Activated naive CD8-positive, alpha-beta T cell treated with anti-CD3 and anti-CD28 coated beads, Interleukin-2, amount 10 ng/mL, durations not matched to agents 7 days and 5 days (primary cell): Measurements from ENCODE around the gene LGR6. TPM values are rescaled to one million over a fixed set of nuclear protein-coding genes. Genes with fewer than 3 reads are reported as not detected.
"Not testable (repeated sequence)": the region's sequence is repeated elsewhere in the genome, so short reads cannot be mapped to it uniquely, and the experiment has no call there.

ENCODE experiments used
- ATAC-seq: fragments of 150-1000 bp; cut with Tn5 transposase; one replicate; pipeline ENCODE4 v1.10.0; 2021; ENCODE audit warnings: low read depth, moderate library complexity
- POLR2A ChIA-PET: fragments of 350-600 bp; sonication (Branson Sonifier 250); formaldehyde crosslinking; loops from one replicate; lab custom pipeline; 2021; ENCODE audit warnings: antibody characterized with exemption; lab: Charles Lee
- DNase-seq: peaks from one replicate; pipeline ENCODE4 v3.0.0; 2021
- H3K27ac Mint-ChIP-seq: one replicate; pipeline ENCODE4 v1.8.0; 2022; ENCODE audit warnings: mild to moderate bottlenecking, mixed read lengths
- H3K27me3 Mint-ChIP-seq: one replicate; pipeline ENCODE4 v1.8.0; 2022; ENCODE audit warnings: mild to moderate bottlenecking, moderate library complexity, mixed read lengths
- H3K36me3 Mint-ChIP-seq: one replicate; pipeline ENCODE4 v1.8.0; 2021; ENCODE audit warnings: mild to moderate bottlenecking, mixed read lengths
- H3K4me1 Mint-ChIP-seq: one replicate; pipeline ENCODE4 v1.8.0; 2021; ENCODE audit warnings: mixed read lengths
- H3K4me3 Mint-ChIP-seq: one replicate; pipeline ENCODE4 v1.8.0; 2022; ENCODE audit warnings: mild to moderate bottlenecking, moderate library complexity, mixed read lengths
- H3K9me3 Mint-ChIP-seq: one replicate; pipeline ENCODE4 v1.8.0; 2021; ENCODE audit warnings: mixed read lengths
- total RNA-seq, 2 experiments: library from RNA; stranded (reverse); gene quantifications; one replicate each; pipeline ENCODE4 v1.2.3, GENCODE V29; 2021

Gene LGR6
- total RNA-seq, 2 experiments from 2014 or later = 2.7 to 5.2 TPM

GRCh38 chr1:202162418-202163280, 30.9 kb upstream of the LGR6 start:
- DNase-seq = no peak
- peak overlapping the region; percentile 96 for H3K4me3 Mint-ChIP-seq

GRCh38 chr1:202163281-202164270, 30.0 kb upstream of the LGR6 start:
- POLR2A ChIA-PET = interaction anchor here (0.9 to 5.1 kb wide), 3 partner anchors 9 to 18 kb away, joined by 3 to 40 read pairs (median 6); partner anchors contain the start of gene ARL8A
- Mint-ChIP-seq H3K27ac (peak overlapping the region; percentile 100), H3K9me3 (no peaks in the 10 kb centered on the region), H3K36me3 (peaks cover 12% of the 10 kb centered on the region), H3K4me3 (peak overlapping the region; percentile 96), H3K4me1 (peaks cover 50% of the 10 kb centered on the region), H3K27me3 (no peaks in the 10 kb centered on the region)
- ATAC-seq (no peak), DNase-seq (no peak)

More at GRCh38 chr1:202162418-202163280, 30.9 kb upstream of the LGR6 start:
- POLR2A ChIA-PET = interaction anchor here (0.6 to 5.1 kb wide), 7 partner anchors 11 to 844 kb away, joined by 3 to 40 read pairs (median 3); partner anchors contain the start of genes ARL8A, PPP1R12B, RNPEP and TMEM183A
- Mint-ChIP-seq H3K36me3 (peaks cover 15% of the 10 kb centered on the region), H3K4me1 (peaks cover 58% of the 10 kb centered on the region), H3K27me3 (no peaks in the 10 kb centered on the region), H3K27ac (peak overlapping the region; percentile 100), H3K9me3 (no peaks in the 10 kb centered on the region)
- peak; percentile 14 for ATAC-seq

DNA sequence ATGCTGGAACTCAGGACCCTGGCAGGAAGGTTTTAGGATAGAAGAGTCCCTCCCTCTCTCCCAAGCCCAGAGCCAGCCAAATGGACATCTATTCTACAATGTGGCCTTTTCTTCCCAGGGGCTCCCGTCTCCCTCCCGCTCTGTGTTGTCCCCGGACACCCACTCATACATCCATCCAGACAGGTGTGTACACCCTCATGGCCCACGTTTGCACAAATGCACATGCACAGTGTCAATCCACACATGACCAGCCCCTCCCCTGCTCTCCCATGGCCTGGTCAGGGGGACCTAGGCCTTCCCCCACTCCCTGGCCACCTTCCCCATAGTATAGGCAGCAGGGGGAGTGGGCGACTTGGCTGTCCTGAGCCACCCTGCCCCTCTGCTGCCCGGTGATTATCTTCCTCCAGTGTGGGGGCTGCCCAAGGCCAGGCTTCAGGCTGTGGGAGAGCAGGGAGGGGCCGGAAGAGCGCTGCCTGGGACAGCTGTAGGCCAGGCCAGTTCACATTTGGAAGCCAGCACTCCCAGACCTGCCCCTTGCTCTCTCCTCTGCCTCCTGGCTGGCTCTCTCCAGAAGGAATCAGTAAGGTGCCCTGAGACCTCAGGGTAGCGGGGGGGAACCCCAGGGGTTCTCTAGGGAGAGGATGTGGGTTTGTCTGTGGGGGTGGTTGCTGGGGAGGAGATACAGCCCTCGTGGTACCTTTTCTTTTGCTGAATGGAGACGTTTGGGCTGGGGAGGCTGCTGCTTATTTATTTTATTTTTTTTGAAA, 29.1 kb upstream of the LGR6 start:
- H3K36me3 Mint-ChIP-seq = peaks cover 6% of the 10 kb centered on the region
- peaks cover 47% of the 10 kb centered on the region for H3K4me1 Mint-ChIP-seq
- peak overlapping the region; percentile 79 for H3K27ac Mint-ChIP-seq
- ATAC-seq (peak; percentile 60), DNase-seq (peak; percentile 76)
- peak overlapping the region; percentile 69 for H3K4me3 Mint-ChIP-seq
- POLR2A ChIA-PET = interaction anchor here (0.9 to 5.1 kb wide), 3 partner anchors 10 to 19 kb away, joined by 3 to 40 read pairs (median 3); partner anchors contain the start of gene ARL8A
- H3K27me3 Mint-ChIP-seq = no peaks in the 10 kb centered on the region
- no peaks in the 10 kb centered on the region for H3K9me3 Mint-ChIP-seq

GRCh38 chr1:202165267-202165941, 28.2 kb upstream of the LGR6 start:
- H3K27ac Mint-ChIP-seq = peak overlapping the region; percentile 79

DNA sequence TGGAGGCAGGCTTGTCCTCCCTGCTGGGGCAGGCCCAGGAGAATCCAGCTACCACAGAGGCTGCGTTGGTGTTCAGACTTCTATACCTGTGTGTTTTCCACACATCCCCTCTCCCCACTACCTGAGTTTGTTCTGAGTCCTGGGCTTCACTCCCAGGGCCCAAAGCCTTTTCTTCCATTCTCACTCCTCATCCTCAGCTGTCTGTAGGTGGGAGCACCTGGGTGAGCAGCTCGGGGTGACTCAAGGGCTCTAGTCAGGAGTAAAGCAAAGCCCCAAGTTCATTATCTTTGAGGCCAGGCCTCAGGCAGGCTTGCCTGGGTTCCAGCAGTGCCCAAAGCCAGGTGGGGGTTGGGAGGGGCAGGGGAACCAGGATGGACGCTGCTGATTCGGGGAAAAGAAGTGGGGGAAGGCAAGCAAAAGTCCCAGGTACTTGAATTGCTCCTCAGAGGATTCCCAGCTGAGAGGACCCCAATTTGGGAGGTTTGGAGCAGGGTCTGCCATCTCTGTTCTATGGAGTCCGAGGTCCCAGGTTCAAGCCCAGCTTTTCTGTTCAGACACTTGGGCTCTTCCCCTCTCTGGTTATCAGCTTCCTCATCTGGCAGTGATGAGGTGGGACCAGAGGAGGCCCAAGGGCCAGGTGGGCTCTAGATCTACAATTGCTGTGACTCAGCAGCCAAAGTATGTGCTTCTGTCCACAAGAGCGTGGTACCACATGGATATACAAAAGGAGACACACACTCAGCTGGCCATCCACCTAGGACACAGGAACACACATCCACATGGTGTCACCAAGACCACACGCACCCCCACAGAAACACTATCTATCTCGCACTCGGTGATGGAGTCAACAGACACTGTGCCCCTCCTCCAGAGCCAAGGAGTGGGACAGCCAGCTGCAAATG, 27.4 kb upstream of the LGR6 start:
- POLR2A ChIA-PET = interaction anchor here (0.7 to 5.1 kb wide), 4 partner anchors 9 to 21 kb away, joined by 3 to 40 read pairs (median 4); partner anchors contain the start of gene ARL8A
- peaks cover 44% of the 10 kb centered on the region for H3K4me1 Mint-ChIP-seq
- no peaks in the 10 kb centered on the region for H3K9me3 Mint-ChIP-seq
- H3K27me3 Mint-ChIP-seq = no peaks in the 10 kb centered on the region
- DNase-seq = no peak
- peak overlapping the region; percentile 69 for H3K4me3 Mint-ChIP-seq
- no peak for ATAC-seq
- H3K36me3 Mint-ChIP-seq = peaks cover 1% of the 10 kb centered on the region
- peak overlapping the region; percentile 79 for H3K27ac Mint-ChIP-seq

More at GRCh38 chr1:202165267-202165941, 28.2 kb upstream of the LGR6 start:
- Mint-ChIP-seq H3K36me3 (peaks cover 1% of the 10 kb centered on the region), H3K27me3 (no peaks in the 10 kb centered on the region), H3K9me3 (no peaks in the 10 kb centered on the region), H3K4me3 (peak overlapping the region; percentile 69), H3K4me1 (peaks cover 48% of the 10 kb centered on the region)
- POLR2A ChIA-PET = interaction anchor here (0.7 to 5.1 kb wide), 4 partner anchors 10 to 20 kb away, joined by 3 to 40 read pairs (median 4); partner anchors contain the start of gene ARL8A
- DNase-seq = no peak
- ATAC-seq = no peak

- H3K4me1 Mint-ChIP-seq = peaks cover 37% of the 10 kb centered on the region
- H3K4me3 Mint-ChIP-seq, ATAC-seq, H3K27me3 Mint-ChIP-seq, H3K36me3 Mint-ChIP-seq, POLR2A ChIA-PET, H3K27ac Mint-ChIP-seq, H3K9me3 Mint-ChIP-seq, DNase-seq: not testable (repeated sequence)
Observed at GRCh38 chr1:202167054-202167453, 26.5 kb upstream of the LGR6 start.

DNA sequence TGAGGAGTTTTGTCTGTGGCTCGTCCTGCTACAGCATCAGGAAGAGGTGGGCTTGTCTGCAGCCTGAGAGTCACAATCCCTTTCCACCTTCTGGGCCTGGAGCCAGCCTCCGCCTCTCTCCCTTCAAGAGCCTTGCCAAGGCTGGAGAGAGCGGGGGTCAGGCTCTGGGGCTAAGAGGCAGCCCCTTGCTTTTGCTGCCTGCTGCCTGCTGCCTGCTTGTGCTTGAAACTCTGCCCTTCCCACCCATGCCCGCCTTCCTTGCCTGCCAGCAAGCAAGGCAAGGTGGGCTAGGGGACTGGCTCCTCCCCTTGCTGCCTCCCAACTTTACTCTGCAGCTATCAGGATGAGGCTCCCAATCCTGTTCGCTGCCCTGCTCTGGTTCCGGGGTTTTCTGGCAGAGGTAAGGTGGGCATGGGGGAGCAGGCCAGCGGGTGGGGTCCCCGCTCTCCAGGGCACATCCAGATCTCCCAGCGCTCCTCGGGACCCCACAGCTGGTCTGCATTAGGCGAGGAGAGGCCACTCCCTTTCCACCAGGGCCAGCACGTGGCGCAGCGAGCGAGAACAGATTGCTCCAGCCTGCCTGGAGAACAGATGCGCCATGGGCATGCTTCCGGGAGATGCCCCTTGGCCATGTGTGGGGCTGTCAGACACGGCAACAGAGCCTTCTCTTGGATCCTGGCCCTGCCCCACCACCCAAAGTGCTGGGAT, 25.7 kb upstream of the LGR6 start:
- Mint-ChIP-seq H3K27ac (no peak overlapping the region), H3K36me3 (peaks cover 1% of the 10 kb centered on the region), H3K4me3 (no peak overlapping the region), H3K4me1 (peaks cover 30% of the 10 kb centered on the region), H3K9me3 (no peaks in the 10 kb centered on the region), H3K27me3 (no peaks in the 10 kb centered on the region)
- ATAC-seq = no peak
- POLR2A ChIA-PET = interaction anchor here (1.7 kb wide), 1 partner anchor 8 kb away, joined by 4 read pairs; the partner anchor contains the start of gene PTPN7
- DNase-seq = no peak

DNA sequence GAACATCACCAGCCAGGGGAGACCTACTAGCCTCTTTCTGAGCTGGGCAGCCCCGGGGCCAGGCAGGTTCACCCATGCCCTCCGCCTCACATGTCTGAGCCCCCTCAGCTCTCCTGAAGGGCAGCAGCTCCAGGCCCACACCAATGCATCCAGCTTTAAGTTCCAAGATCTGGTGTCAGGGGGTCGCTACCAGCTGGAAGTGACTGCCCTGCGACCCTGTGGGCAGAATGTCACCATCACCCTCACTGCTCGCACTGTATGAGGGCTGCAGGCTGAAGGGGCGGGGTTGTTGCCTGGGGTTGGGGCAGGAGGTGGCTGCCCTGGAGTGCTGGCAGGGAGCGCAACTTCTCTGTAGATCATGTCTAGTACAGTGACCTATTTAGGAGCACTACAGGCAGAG, 24.7 kb upstream of the LGR6 start:
- POLR2A ChIA-PET = interaction anchor here (1.7 kb wide), 1 partner anchor 9 kb away, joined by 4 read pairs; the partner anchor contains the start of gene PTPN7
- no peaks in the 10 kb centered on the region for H3K9me3 Mint-ChIP-seq
- ATAC-seq (no peak), DNase-seq (no peak)
- no peaks in the 10 kb centered on the region for H3K27me3 Mint-ChIP-seq
- peaks cover 26% of the 10 kb centered on the region for H3K4me1 Mint-ChIP-seq
- H3K36me3 Mint-ChIP-seq = peaks cover 1% of the 10 kb centered on the region
- H3K4me3 Mint-ChIP-seq = no peak overlapping the region
- H3K27ac Mint-ChIP-seq = no peak overlapping the region

GRCh38 chr1:202170726-202171125, 22.9 kb upstream of the LGR6 start:
- Mint-ChIP-seq H3K27me3 (no peaks in the 10 kb centered on the region), H3K4me3 (no peak overlapping the region), H3K9me3 (no peaks in the 10 kb centered on the region), H3K4me1 (peaks cover 10% of the 10 kb centered on the region), H3K27ac (no peak overlapping the region), H3K36me3 (no peaks in the 10 kb centered on the region)
- POLR2A ChIA-PET = interaction anchor here (0.8 to 2.5 kb wide), 3 partner anchors 10 to 25 kb away, joined by 4 to 10 read pairs (median 4); partner anchors contain the start of gene PTPN7
- peak; percentile 48 for ATAC-seq
- no peak for DNase-seq

- H3K36me3 Mint-ChIP-seq = no peaks in the 10 kb centered on the region
- no peak overlapping the region for H3K4me3 Mint-ChIP-seq
- no peaks in the 10 kb centered on the region for H3K9me3 Mint-ChIP-seq
- no peak for DNase-seq
- no peak overlapping the region for H3K27ac Mint-ChIP-seq
- POLR2A ChIA-PET = interaction anchor here (2.5 kb wide), 1 partner anchor 11 kb away, joined by 10 read pairs; the partner anchor contains the start of gene PTPN7
- H3K4me1 Mint-ChIP-seq = peaks cover 7% of the 10 kb centered on the region
- peak; percentile 37 for ATAC-seq
- no peaks in the 10 kb centered on the region for H3K27me3 Mint-ChIP-seq
Observed at GRCh38 chr1:202171292-202172014, 22.1 kb upstream of the LGR6 start.
